Glutamatergic neuron (in vitro differentiated cells): ENCODE data around the gene BTBD1. TPM values are rescaled to one million over a fixed set of nuclear protein-coding genes. Genes with fewer than 3 reads are reported as not detected.
"Not testable (repeated sequence)": the region's sequence is repeated elsewhere in the genome, so short reads cannot be mapped to it uniquely, and the experiment has no call there.

Experiments
- DNase-seq: peaks from one replicate; pipeline ENCODE4 v3.0.0; 2022
- H3K27ac Mint-ChIP-seq: one replicate; pipeline ENCODE4 v1.8.0; 2020; ENCODE audit warnings: mild to moderate bottlenecking, mixed read lengths, inconsistent platforms; ENCODE audit not compliant: unreplicated experiment
- H3K27me3 Mint-ChIP-seq: one replicate; pipeline ENCODE4 v1.8.0; 2020; ENCODE audit warnings: mild to moderate bottlenecking, moderate library complexity, mixed read lengths, inconsistent platforms; ENCODE audit not compliant: unreplicated experiment
- H3K36me3 Mint-ChIP-seq: one replicate; pipeline ENCODE4 v1.8.0; 2020; ENCODE audit warnings: mild to moderate bottlenecking, mixed read lengths, inconsistent platforms; ENCODE audit not compliant: unreplicated experiment
- H3K4me1 Mint-ChIP-seq: one replicate; pipeline ENCODE4 v1.8.0; 2020; ENCODE audit warnings: mild to moderate bottlenecking, low read depth, mixed read lengths, inconsistent platforms; ENCODE audit not compliant: unreplicated experiment
- H3K4me3 Mint-ChIP-seq: one replicate; pipeline ENCODE4 v1.8.0; 2020; ENCODE audit warnings: mild to moderate bottlenecking, mixed read lengths, inconsistent platforms; ENCODE audit not compliant: unreplicated experiment
- H3K9me3 Mint-ChIP-seq: one replicate; pipeline ENCODE4 v1.8.0; 2020; ENCODE audit warnings: mild to moderate bottlenecking, moderate library complexity, mixed read lengths, inconsistent platforms; ENCODE audit not compliant: unreplicated experiment
- total RNA-seq: library from RNA; stranded (reverse); fragmentation: NEBNext Ultra II Directional; extraction: Animal tissue kit (Norgen Biotek cat#: 25700); gene quantifications from one replicate; pipeline ENCODE4 v1.2.1, GENCODE V29; 2021; ENCODE audit not compliant: unreplicated experiment
- TF ChIP-seq, protein P1 (sequence below): fragments of 200-600 bp; sonication (generic); IDR thresholded peaks from one replicate; pipeline ENCODE4 v1.5.0; 2021; ENCODE audit not compliant: partially characterized antibody, unreplicated experiment

The BTBD1 gene
- total RNA-seq, 1 donor from 2014 or later: 41.9 TPM

DNA sequence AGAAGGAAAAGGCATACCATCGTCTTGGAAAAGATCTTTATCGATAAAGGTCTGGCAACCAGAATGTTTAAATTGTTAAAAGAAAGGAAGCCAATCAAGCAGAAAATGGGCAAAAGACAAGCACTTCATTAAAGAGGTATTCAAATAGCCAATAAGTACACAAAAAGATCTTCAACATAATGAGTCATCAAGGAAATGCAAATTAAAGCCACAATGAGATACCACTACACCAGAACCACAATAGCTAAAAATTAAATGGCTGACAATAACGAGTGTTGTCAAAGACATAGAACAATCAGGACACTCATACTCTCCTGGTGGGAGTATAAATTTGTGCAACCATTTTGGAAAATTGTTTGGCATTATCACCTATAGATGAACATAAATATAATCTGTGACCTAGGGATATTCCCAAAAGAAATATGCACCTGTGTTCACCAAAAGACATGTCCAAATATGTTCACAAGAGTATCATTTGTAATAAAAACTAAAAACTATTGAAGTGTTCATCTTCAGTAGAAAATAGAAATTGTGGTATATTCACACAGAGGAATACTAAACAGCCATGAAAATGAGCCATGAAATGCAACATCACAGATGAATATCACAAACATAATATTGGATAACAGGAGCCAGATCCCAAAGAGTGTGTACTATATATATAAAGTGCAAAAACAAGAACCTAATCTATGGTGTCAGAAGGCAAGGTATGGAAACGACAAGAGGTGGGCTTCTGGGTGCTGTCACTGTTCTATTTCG lies 14.4 kb upstream of the BTBD1 start:
- TF ChIP-seq, protein P1, sequence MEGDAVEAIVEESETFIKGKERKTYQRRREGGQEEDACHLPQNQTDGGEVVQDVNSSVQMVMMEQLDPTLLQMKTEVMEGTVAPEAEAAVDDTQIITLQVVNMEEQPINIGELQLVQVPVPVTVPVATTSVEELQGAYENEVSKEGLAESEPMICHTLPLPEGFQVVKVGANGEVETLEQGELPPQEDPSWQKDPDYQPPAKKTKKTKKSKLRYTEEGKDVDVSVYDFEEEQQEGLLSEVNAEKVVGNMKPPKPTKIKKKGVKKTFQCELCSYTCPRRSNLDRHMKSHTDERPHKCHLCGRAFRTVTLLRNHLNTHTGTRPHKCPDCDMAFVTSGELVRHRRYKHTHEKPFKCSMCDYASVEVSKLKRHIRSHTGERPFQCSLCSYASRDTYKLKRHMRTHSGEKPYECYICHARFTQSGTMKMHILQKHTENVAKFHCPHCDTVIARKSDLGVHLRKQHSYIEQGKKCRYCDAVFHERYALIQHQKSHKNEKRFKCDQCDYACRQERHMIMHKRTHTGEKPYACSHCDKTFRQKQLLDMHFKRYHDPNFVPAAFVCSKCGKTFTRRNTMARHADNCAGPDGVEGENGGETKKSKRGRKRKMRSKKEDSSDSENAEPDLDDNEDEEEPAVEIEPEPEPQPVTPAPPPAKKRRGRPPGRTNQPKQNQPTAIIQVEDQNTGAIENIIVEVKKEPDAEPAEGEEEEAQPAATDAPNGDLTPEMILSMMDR: no peak
- no peak for DNase-seq
- Mint-ChIP-seq H3K4me3 (no peak overlapping the region), H3K36me3 (no peaks in the 10 kb centered on the region), H3K9me3 (no peaks in the 10 kb centered on the region), H3K4me1 (no peaks in the 10 kb centered on the region), H3K27ac (no peak overlapping the region), H3K27me3 (peaks cover 2% of the 10 kb centered on the region)

DNA sequence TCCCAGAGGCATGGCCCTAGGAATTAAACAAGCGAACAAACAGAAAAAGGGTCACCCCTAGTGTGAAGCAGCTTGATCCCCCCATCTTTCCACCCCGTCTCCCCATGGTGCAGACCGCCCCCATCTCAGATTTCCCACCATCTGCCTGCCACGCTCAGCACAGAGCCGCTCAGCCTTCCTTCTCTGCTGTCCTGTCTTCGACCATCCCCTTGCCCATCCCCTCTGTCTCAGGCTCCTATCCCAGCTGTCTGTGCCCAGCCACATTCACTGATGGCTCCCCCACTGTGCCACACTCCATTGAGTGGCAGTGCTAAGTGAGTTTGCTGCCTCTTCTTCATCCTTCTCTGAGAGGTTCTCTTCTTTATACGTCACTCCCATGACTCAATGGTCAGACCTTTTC lies 11.7 kb upstream of the BTBD1 start:
- H3K4me1 Mint-ChIP-seq: no peaks in the 10 kb centered on the region
- DNase-seq: no peak
- peaks cover 2% of the 10 kb centered on the region for H3K27me3 Mint-ChIP-seq
- H3K4me3 Mint-ChIP-seq: no peak overlapping the region
- peaks cover 8% of the 10 kb centered on the region for H3K9me3 Mint-ChIP-seq
- H3K27ac Mint-ChIP-seq: no peak overlapping the region
- TF ChIP-seq, protein P1: no peak
- H3K36me3 Mint-ChIP-seq: peaks cover 11% of the 10 kb centered on the region

DNA sequence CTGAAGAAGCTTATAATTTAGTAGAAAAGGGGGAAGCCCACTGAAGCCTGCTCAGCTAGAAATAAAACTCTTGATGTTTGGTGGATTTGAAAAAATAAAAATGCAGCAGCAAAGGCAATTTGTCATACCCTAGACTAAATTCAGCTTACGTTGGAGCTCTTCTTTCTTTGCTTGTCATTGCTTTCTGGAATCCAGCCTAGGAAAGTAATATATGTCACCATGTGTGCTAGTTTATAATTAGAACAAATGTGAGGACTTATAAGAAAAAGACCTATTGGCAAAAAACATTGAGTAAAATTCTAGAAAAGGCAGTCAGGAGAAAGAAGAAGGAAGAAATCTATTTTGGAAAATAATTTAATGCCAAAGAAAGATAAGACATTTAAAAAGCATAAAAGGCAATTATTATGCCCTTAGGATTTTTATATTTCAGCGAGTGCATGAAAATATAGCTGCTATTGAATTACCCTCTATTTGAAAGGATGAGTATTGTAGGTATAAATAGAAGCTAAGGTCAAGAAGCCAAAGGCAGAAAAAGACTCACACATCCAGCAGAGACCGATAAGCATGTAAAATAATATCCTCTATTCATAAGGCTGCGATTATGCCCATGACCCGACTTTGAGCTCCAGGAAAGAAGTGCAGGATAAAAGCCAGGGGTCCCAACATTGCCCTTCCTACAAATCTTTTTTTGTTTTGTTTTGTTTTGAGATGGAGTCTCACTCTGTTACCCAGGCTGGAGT lies 10.6 kb upstream of the BTBD1 start:
- DNase-seq: no peak
- TF ChIP-seq, protein P1: no peak
- peaks cover 2% of the 10 kb centered on the region for H3K27me3 Mint-ChIP-seq
- H3K36me3 Mint-ChIP-seq: peaks cover 11% of the 10 kb centered on the region
- H3K9me3 Mint-ChIP-seq: peaks cover 8% of the 10 kb centered on the region
- H3K4me3 Mint-ChIP-seq: no peak overlapping the region
- no peak overlapping the region for H3K27ac Mint-ChIP-seq
- H3K4me1 Mint-ChIP-seq: no peaks in the 10 kb centered on the region

DNA sequence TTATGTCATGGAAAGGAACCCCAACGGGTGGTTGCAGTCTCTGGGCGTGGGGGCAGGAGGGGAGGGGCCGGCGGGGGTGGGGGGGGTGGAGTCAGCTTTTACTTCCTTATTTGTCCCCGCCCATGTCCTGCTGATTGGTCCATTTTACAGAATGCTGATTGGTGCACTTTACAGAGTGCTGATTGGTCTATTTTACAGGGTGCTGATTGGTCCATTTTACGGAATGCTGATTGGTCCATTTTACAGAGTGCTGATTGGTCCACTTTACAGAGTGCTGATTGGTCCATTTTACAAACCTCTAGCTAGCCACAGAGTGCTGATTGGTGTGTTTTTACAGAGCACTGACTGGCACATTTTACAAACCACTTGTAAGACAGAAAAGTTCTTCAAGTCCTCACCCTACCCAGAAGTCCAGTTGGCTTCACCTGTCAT lies 2.2 kb upstream of the BTBD1 start:
- not testable (repeated sequence) for H3K27me3 Mint-ChIP-seq, H3K4me3 Mint-ChIP-seq, H3K27ac Mint-ChIP-seq, H3K4me1 Mint-ChIP-seq, DNase-seq, H3K36me3 Mint-ChIP-seq, H3K9me3 Mint-ChIP-seq

DNA sequence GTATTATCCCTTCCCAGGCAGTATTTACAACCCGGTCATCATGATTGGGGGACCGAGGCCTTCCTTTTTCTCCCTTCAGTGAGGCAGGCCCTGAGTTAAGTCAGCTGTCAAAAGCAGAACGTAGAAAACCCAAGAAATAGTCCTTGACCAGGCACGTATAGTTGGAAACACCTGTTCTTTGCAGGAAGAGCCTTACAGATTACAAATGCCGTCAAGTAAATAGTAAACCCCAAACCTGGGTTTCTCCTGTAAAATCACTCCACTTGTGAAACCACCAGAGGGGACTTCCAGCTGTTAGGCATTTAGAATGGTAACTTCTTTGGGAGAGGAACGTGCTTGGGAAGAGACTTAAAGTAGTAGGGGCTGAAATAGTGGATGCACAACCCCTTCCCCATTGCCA lies 1.0 kb upstream of the BTBD1 start:
- H3K4me3 Mint-ChIP-seq: peak overlapping the region; percentile 43
- no peaks in the 10 kb centered on the region for H3K27me3 Mint-ChIP-seq
- no peak for DNase-seq
- peaks cover 5% of the 10 kb centered on the region for H3K4me1 Mint-ChIP-seq
- H3K9me3 Mint-ChIP-seq: peaks cover 2% of the 10 kb centered on the region
- TF ChIP-seq, protein P1: no peak
- H3K27ac Mint-ChIP-seq: peak overlapping the region; percentile 62
- H3K36me3 Mint-ChIP-seq: peaks cover 5% of the 10 kb centered on the region
